Stimulated activated CD4-positive, alpha-beta T cell treated with anti-CD3 and anti-CD28 coated beads, Interleukin-15, amount 100 ng/mL, for 48 hours (primary cell): ENCODE data around the gene KIAA1217.

Source experiments
- DNase-seq, 2 donors: peaks; one replicate each; pipeline ENCODE4 v3.0.0-alpha.2; 2020; ENCODE audit warnings: low read depth in 2 of 2

KIAA1217 gene

GRCh38 chr10:24545585-24545984, 336.6 kb downstream of the KIAA1217 start:
- DNase-seq: no peak

DNA sequence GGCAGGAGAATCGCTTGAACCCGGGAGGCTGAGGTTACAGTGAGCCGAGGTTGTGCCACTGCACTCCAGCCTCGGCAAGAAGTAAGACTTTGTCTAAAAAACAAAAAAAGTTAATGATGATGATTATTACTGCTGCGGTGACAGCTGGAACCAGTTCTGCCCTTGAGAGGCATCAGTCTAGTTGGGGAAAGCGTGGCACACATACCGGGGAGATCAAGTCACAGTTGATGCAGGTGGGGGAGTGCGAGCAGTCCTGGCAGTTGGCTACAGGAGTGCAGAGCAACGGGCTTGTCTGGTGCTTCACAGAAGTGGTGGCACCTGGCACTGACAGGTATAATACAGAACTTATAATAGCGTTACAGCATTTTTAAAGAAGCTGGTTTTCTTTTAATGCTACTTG, 341.7 kb downstream of the KIAA1217 start:
- no peak for DNase-seq

GRCh38 chr10:24551161-24551560, 342.2 kb downstream of the KIAA1217 start:
- DNase-seq: no peak

DNA sequence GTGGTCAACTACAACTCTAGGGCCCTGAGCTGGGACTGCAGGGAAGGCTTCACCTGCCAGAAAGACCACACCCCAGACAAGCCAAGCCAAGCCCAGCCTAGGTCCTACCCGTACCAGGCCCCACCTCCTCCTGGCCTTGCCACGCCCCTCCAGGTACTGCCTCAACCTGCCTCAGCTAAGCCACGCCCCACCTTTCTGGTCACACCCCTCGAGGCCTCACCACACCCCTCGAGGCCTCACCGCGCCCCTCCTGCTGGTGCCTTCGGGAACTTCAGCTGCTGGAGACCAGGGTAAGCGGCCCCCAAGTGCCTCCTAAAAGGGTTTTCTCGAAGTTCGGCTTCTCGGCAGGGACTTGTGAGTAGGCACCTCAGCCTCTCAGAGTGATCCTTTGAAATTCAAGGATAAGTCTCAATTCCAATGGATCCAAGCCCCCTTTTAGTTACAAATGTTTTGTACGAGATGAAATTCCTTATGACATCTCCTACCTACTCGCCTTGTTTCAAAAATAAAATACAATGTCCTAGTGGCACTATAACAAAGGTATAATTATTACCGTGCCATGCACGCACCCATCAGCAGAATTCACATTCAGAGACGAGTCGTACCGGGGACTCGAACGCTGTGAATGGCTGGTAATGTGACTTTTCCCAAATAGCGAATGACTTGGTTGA, 343.5 kb downstream of the KIAA1217 start:
- peak; percentile 7 to 14 for DNase-seq

DNA sequence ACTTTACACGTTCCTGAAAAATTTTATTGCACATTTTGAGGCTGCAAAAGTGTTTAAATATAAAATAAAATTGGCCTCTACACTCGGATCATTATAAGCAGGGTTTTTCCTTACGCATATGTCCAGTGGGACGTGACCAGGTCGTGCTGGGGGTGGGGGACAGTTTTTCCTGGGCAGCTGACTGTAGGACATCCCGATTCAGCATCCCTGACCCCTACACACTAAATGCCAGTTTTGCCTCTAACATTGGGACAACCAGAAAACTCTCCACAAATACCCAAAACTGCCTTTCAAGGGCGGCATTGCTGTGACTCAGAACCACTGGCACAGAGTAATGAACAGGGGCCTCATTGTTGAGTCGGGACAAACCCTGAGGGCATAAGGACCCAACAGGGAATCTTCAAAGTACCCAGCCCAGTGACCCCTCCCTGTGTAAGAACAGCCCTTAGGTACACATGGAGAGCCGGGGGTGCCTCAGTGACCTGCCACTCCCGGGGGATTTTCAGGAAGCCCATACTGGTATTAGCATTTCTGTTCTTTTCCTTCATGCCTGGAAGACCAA, 344.2 kb downstream of the KIAA1217 start:
- no peak for DNase-seq

DNA sequence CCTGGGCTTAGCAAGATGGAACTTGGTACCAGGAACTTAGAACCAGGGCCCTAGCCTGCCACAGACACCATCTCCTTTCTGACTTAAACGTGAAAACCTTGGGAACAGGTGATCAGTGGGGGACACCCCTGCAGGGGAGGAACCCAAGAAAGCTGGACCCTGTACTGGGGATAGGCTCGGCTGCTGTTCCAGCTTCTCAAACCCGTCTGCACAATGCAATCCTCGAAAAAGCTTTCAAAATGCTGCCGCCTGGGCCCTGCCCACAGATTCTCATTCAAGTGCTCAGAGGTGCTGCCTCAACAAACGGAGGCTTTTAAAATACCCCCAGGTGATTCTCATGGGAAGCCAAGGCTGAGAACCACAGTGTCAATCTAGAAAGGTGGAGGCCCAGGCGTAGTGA, 345.1 kb downstream of the KIAA1217 start:
- no peak for DNase-seq

GRCh38 chr10:24556126-24556749, 347.3 kb downstream of the KIAA1217 start:
- no peak for DNase-seq

- peak in 1 of 2 donors; percentile 4 for DNase-seq
Observed at GRCh38 chr10:24556750-24557742, 348.1 kb downstream of the KIAA1217 start.

DNA sequence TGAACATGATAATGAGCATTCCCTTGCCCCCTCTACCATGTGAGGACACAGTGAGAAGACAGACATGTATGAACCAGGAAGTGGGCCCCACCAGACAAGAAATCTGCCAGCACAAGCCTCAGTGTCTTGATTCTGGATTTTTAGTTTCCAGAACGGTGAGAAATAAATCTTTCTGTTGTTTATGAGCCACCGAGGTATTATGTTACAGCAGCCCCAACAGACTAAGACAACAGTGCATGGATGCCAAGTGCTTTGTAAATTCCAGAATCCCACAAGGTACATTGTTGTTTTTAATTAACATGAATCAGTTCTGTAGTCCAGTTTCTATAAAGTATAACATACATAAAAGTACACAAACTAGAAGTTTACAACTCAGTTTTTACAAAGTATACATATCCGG, 352.5 kb downstream of the KIAA1217 start:
- no peak for DNase-seq

GRCh38 chr10:24568042-24568441, 359.1 kb downstream of the KIAA1217 start:
- DNase-seq: no peak

- no peak for DNase-seq
Observed at GRCh38 chr10:24569330-24569796, 360.4 kb downstream of the KIAA1217 start.

DNA sequence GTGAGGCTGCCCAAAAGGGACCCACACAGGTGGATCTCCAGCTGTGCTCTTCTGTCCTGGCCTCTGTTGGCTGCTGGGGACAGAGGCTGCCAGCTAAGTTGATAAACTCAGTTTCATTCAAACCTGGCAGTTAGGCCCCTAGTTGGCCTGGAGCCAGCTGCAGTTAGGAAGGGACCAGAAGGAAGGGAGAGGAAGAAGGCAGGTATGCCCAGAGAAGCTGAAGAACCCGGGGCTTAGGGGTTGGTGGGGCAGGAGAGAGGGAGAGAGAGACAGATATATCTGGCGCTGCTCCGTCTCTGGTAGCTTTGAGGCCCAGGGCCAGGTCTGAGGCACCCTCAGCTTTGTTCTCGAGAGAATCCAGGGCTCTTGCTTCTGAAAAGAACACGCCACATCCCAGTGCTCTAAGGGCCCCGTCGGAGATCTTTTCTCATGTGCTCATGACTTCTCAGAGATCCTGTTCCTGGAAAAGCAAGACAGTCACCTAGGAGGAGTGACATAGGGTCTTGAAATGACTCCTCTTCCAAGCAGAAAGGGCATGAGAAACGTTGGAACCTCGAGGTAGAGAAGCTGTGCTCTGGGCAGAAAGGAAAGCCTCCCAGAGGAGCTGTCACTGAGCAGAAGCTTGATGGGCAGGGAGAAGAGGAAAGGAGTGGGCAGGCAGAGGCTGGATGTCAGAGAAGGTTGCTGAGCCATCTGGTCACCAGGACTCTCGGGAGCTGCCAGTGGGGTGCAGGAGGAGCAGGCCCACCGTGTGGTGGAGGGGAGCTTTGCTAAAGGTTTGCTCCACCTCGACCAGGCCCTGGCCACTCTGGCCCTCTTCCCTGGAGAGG, 361.1 kb downstream of the KIAA1217 start:
- no peak for DNase-seq

- DNase-seq: no peak
Observed at GRCh38 chr10:24570658-24571426, 361.9 kb downstream of the KIAA1217 start.

GRCh38 chr10:24571870-24572450, 363.0 kb downstream of the KIAA1217 start:
- DNase-seq: no peak

DNA sequence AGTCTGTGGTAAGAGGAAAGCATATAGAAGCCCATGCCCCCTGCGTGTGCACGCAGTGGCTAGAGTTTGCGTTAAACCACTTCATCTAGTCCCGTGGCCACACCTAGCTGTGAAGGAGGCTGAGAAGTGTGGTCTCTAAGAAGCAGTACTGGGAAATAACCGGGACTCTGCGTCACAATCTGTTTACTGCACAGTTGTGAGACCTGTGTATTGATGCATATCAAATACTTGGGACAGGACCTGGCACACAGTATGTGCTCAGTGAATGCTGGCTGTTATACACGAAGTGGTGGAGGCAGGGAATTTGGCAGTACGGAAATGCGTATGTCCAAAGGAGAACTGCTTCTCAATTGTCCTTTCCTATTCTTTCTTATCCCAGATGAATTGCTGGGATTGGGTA, 365.2 kb downstream of the KIAA1217 start:
- DNase-seq: no peak

- no peak for DNase-seq
Observed at GRCh38 chr10:24574578-24575155, 365.7 kb downstream of the KIAA1217 start.

DNA sequence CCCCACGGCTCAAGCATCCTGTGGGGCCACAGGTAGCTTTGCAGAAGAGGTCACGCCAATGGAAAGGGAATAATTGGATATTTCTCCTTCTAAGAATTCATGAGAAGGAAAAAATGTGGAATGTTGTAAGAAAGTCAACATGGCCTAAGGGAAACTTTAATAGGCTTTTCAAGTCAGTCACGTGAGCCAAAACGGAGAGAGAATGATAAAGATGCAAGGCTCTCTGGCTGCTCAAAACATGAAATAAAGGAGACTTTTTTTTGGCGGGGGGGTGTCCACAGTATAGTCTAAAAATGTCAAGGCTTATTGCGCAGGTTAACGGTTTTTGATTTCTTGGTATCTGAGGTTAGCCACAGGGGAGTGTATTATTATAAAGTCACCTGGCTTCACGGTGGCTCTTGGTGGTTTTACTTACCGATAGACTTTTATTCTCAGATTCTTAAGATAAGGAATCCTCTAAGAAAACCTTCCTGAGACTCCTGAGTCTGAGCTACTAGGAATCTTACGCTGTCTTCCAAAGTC, 366.6 kb downstream of the KIAA1217 start:
- DNase-seq: no peak

DNA sequence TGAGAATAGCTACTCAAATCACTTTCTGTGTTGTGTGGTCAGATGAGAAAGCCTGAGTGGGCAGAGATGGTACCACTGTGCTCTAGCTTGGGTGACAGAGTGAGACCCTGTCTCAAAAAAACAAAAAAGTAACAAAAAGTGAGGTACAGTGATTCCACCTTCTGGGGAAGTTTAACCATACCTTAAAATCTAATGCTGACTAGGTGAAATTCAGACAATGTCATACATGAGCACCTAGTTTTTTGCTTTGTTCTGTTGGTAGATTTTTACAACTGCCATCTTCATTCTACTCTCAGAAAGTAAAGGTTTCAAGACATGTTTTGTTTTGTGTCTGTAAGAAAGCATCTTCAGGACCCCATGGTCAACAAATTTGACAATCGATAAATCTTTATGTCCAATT, 370.5 kb downstream of the KIAA1217 start:
- no peak for DNase-seq

DNA sequence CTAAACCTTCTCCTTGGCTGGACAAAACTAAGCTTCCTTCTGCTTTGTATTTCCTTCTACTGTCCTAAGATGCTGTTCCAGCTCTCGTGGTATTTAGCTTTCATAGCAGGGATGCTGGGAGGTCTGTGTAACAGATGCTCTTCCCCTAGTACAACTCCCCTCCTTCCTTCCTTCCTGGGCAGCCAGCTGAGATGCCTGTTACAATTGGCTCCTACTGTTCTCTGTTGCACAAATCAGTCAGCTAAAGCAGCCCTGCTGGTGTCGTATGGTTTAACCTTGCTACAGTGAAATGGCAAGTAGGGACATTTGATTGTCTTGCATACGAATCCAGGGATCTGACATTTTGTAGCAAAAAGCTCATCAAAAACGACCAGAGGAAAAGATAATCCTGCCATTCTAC, 371.0 kb downstream of the KIAA1217 start:
- no peak for DNase-seq
